Uterus (tissue), 4 donors: ENCODE data around the gene METTL26. TPM values are rescaled to one million over a fixed set of nuclear protein-coding genes. Genes with fewer than 3 reads are reported as not detected.

Experiments used
- DNase-seq, 2 donors: peaks; one replicate each; pipeline ENCODE4 v3.0.0-alpha.2; 2019 to 2020
- H3K27ac ChIP-seq, 2 donors: fragments of 200-600 bp; sonication (generic); 1 replicate in 1 of 2; 2 replicates in 1 of 2; pipeline ENCODE4 v1.5.1; 2016 to 2018
- H3K27me3 ChIP-seq, 2 donors: fragments of 200-600 bp; sonication (generic); one replicate each; pipeline ENCODE4 v1.5.1; 2018 to 2019; ENCODE audit warnings: control low read depth in 1 of 2
- H3K36me3 ChIP-seq, 2 donors: fragments of 200-600 bp; sonication (generic); one replicate each; pipeline ENCODE4 v1.5.1; 2019; ENCODE audit warnings: control low read depth in 1 of 2
- H3K4me1 ChIP-seq, 2 donors: fragments of 200-600 bp; sonication (generic); one replicate each; pipeline ENCODE4 v1.5.1; 2018 to 2019; ENCODE audit warnings: control low read depth in 1 of 2
- H3K4me3 ChIP-seq, 2 donors: fragments of 200-600 bp; sonication (generic); 1 replicate in 1 of 2; 2 replicates in 1 of 2; pipeline ENCODE4 v1.5.1; 2018 to 2019; ENCODE audit warnings: mild to moderate bottlenecking in 1 of 2
- H3K9me3 ChIP-seq, 2 donors: fragments of 200-600 bp; sonication (generic); one replicate each; pipeline ENCODE4 v1.5.1; 2019; ENCODE audit warnings: control low read depth in 1 of 2
- POLR2A ChIP-seq, 2 donors: fragments of 450-650 bp; IDR thresholded peaks; one replicate each; pipeline ENCODE4 v1.6.1; 2016; ENCODE audit warnings: antibody characterized with exemption in 2 of 2, mild to moderate bottlenecking in 1 of 2, moderate library complexity in 1 of 2
- intact Hi-C: fragments of 100-400 bp; cut with DNase I; formaldehyde crosslinking; loops from one replicate; pipeline ENCODE4 v1.15.1; 2023; ENCODE audit warnings: low total_unique reads
- total RNA-seq, 4 donors: library from RNA; depleted of rRNA in 3 of 4; stranded (reverse); fragments of >200 nt in 3 of 4; gene quantifications; one replicate each; pipeline versions ENCODE4 v1.1.0 to v1.2.4, GENCODE V29; 2014 to 2023
- TF ChIP-seq, protein P1 (sequence below), 4 experiments: fragments of 200-600 bp in 2 of 4; fragments of 450-650 bp in 2 of 4; sonication (generic) in 2 of 4; IDR thresholded peaks; one replicate each; pipeline ENCODE4 v1.5.1; 2016 to 2019; ENCODE audit warnings: antibody characterized with exemption in 4 of 4, mild to moderate bottlenecking in 2 of 4, moderate library complexity in 1 of 4
- donor health status: DM: yes; HTN: yes; CAD: no.

The METTL26 gene
- total RNA-seq, 4 donors from 2014 or later, result 29.5 to 171 (median 97.1) TPM

DNA sequence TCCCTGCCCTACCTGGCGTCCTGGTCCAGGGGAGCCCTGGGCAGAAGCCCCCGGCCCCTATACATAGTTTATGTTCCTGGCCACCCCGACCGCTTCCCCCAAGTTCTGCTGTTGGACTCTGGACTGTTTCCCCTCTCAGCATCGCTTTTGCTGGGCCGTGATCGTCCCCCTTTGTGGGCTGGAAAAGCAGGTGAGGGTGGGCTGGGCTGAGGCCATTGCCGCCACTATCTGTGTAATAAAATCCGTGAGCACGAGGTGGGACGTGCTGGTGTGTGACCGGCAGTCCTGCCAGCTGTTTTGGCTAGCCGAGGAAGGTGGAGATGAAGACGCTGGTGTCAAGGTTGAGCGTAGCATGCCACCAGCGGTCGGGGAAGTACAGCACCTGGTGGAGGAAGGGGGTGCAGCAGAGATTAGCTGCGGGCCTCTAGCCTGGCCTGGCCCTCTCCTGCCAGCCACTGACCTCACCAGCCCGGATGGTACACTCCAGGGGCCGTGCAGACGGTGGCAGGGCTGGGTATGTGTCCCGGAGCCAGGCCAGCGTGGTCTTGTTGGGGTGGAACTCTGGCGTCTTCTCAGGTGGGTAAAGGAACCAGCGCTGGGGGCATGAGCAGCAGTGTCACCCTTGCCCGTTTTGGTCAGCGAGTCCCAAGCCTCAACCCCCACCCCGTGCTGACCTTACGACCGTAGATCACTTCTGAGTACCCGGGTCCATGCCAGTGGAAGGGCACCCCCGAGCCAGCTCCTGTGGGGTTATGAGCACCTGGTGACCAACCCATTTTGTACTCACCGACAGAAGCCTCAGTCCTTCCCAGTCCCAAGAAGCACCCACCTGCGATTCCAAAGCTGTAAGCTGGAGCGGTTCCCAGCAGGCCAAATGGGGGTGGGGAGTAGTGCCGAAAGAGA lies 46.6 kb upstream of the METTL26 start:
- Histone ChIP-seq H3K4me3 (no peak overlapping the region), H3K27me3 (no peaks in the 10 kb centered on the region), H3K4me1 (peaks cover 0 to 29% of the 10 kb centered on the region in 2 donors), H3K27ac (no peak overlapping the region), H3K36me3 (no peaks in the 10 kb centered on the region), H3K9me3 (no peaks in the 10 kb centered on the region)
- no peak for DNase-seq
- intact Hi-C loops, result no loop called here
- TF ChIP-seq, protein P1, sequence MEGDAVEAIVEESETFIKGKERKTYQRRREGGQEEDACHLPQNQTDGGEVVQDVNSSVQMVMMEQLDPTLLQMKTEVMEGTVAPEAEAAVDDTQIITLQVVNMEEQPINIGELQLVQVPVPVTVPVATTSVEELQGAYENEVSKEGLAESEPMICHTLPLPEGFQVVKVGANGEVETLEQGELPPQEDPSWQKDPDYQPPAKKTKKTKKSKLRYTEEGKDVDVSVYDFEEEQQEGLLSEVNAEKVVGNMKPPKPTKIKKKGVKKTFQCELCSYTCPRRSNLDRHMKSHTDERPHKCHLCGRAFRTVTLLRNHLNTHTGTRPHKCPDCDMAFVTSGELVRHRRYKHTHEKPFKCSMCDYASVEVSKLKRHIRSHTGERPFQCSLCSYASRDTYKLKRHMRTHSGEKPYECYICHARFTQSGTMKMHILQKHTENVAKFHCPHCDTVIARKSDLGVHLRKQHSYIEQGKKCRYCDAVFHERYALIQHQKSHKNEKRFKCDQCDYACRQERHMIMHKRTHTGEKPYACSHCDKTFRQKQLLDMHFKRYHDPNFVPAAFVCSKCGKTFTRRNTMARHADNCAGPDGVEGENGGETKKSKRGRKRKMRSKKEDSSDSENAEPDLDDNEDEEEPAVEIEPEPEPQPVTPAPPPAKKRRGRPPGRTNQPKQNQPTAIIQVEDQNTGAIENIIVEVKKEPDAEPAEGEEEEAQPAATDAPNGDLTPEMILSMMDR (IDR thresholded peaks at IDR 0.05), result no peak
- TF ChIP-seq POLR2A (IDR thresholded peaks at IDR 0.05), result no peak

DNA sequence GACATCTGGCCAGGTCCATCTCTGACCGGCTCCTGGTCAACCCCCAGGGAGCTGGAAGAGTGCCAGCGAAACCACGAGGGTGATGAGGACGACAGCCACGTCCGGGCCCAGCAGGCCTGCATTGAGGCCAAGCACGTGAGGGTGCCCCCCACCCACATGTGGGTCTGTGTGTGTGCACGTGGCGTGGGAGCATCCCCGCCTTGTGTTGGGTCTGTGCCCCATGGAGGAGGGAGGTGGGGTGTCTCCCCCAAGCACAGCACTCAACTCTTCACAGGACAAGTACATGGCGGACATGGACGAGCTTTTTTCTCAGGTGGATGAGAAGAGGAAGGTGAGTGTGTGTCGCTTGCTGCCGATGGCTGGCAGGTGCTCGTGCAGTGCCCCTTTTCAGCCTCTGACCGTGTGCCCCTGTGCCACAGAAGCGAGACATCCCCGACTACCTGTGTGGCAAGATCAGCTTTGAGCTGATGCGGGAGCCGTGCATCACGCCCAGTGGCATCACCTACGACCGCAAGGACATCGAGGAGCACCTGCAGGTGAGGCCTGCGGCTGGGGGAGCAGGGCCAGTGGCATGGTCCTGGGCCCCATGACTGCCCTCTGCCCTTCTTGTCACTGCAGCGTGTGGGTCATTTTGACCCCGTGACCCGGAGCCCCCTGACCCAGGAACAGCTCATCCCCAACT lies 45.8 kb upstream of the METTL26 start:
- DNase-seq, result no peak
- no peak overlapping the region for H3K27ac ChIP-seq
- no peaks in the 10 kb centered on the region for H3K9me3 ChIP-seq
- no peaks in the 10 kb centered on the region for H3K36me3 ChIP-seq
- H3K27me3 ChIP-seq, result no peaks in the 10 kb centered on the region
- peaks cover 0 to 29% of the 10 kb centered on the region in 2 donors for H3K4me1 ChIP-seq
- TF ChIP-seq POLR2A (IDR thresholded peaks at IDR 0.05), result no peak
- TF ChIP-seq, protein P1 (IDR thresholded peaks at IDR 0.05), result no peak
- intact Hi-C loops, result no loop called here
- H3K4me3 ChIP-seq, result no peak overlapping the region

DNA sequence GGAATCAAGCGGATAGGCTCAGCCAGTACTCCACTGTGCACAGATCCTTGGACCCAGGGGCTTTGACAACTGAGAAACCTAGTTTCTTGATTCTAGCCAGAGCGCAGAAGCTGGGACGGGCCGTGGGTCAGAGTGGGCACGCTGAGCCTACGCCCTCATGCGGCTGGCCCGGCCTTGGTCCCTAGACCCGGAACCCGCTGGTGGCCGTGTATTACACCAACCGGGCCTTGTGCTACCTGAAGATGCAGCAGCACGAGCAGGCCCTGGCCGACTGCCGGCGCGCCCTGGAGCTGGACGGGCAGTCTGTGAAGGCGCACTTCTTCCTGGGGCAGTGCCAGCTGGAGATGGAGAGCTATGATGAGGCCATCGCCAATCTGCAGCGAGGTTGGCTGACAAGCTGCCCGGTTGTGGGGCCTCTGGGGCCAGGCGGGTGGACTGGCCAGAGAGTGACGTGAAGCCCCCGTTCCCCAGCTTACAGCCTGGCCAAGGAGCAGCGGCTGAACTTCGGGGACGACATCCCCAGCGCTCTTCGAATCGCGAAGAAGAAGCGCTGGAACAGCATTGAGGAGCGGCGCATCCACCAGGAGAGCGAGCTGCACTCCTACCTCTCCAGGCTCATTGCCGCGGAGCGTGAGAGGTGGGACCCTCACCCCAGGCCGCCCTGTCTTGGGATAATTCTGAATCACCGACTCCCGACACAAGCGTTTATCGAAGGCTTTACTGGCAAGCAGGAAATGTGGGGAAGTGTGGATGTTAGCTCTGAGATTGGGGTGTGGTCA lies 45.1 kb upstream of the METTL26 start:
- DNase-seq, result no peak
- Histone ChIP-seq H3K9me3 (no peaks in the 10 kb centered on the region), H3K27ac (peak overlapping the region; percentile 86 to 96), H3K4me3 (peak overlapping the region; percentile 39 to 82), H3K4me1 (peaks cover 0 to 29% of the 10 kb centered on the region in 2 donors), H3K27me3 (no peaks in the 10 kb centered on the region), H3K36me3 (no peaks in the 10 kb centered on the region)
- intact Hi-C loops, result no loop called here
- TF ChIP-seq POLR2A (IDR thresholded peaks at IDR 0.05), result no peak
- TF ChIP-seq, protein P1 (IDR thresholded peaks at IDR 0.05), result no peak

DNA sequence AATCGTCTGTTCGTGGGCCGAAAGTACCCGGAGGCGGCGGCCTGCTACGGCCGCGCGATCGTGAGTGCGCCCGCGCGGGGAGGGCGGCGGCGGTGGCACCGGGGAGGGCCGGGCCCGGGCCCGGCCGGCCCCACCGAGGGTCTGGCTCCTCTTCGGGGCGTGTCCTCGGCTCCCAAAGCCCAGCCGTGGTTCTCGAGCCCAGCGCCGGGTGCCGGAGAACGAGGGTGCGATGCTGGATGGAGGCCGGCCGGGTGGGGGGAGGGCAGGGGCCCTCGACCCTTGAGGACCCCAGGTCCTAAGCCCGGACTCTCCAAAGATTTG lies 44.5 kb upstream of the METTL26 start:
- Histone ChIP-seq H3K27me3 (no peaks in the 10 kb centered on the region), H3K4me1 (peaks cover 0 to 34% of the 10 kb centered on the region in 2 donors), H3K27ac (peak overlapping the region; percentile 86 to 96), H3K36me3 (no peaks in the 10 kb centered on the region), H3K9me3 (no peaks in the 10 kb centered on the region), H3K4me3 (peak overlapping the region; percentile 39 to 82)
- intact Hi-C loops, result no loop called here
- no peak for TF ChIP-seq POLR2A (IDR thresholded peaks at IDR 0.05)
- TF ChIP-seq, protein P1 (IDR thresholded peaks at IDR 0.05), result no peak
- no peak for DNase-seq
